ENCODE measurements around the gene LHX8. TPM values are rescaled to one million over a fixed set of nuclear protein-coding genes. Genes with fewer than 3 reads are reported as not detected.

LHX8 gene
- total RNA-seq, 4 donors from 2014 or later = not detected

DNA sequence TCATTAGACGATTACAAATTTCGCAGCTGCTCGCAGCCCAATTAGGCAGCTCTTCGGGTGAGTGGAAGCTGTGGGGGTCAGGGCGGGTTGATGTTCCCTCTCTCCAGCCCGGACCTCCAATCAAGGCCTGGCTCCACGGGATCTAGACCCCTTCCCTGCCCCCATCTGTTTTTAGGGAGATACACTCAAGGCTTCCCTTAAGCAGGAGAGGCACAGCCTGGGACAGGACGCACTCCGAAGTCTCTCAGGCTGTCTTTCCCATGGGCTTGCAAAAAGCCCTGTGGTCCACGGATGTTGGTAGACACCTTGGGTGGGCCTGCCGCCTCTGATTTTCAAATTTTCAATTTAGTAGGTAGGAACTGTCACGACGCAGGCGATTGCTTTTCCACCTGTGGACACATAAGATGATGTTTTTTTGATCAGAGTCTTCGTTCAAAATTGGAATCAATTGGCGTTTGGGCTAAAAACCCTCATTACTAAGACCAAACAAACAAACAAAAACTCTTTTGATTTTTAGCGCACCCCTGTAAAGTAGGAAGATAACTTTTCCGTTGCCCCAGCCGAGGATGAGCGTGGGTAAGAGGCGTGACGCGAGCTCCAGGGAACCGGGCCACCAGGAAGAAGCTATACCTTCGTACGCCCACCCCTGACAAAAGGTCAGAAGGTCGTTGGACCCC lies 2.5 kb upstream of the LHX8 start:
- in situ Hi-C loops (cut with MboI; ENCODE audit: low sequenced_read_pairs in 4 of 4) (no loop called here), intact Hi-C loops (cut with DNase I; ENCODE audit: low total_unique reads) (no loop called here)
- TF ChIP-seq, protein P1, sequence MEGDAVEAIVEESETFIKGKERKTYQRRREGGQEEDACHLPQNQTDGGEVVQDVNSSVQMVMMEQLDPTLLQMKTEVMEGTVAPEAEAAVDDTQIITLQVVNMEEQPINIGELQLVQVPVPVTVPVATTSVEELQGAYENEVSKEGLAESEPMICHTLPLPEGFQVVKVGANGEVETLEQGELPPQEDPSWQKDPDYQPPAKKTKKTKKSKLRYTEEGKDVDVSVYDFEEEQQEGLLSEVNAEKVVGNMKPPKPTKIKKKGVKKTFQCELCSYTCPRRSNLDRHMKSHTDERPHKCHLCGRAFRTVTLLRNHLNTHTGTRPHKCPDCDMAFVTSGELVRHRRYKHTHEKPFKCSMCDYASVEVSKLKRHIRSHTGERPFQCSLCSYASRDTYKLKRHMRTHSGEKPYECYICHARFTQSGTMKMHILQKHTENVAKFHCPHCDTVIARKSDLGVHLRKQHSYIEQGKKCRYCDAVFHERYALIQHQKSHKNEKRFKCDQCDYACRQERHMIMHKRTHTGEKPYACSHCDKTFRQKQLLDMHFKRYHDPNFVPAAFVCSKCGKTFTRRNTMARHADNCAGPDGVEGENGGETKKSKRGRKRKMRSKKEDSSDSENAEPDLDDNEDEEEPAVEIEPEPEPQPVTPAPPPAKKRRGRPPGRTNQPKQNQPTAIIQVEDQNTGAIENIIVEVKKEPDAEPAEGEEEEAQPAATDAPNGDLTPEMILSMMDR (IDR thresholded peaks at IDR 0.05 in 4 of 5, conservative IDR thresholded peaks at IDR 0.05 in 1 of 5) = no peak
- TF ChIP-seq POLR2A (IDR thresholded peaks at IDR 0.05) = no peak
- H3K27me3 ChIP-seq = peaks cover 93 to 99% (median 97%) of the 10 kb centered on the region in 3 donors
- H3K9me3 ChIP-seq = no peaks in the 10 kb centered on the region
- ATAC-seq (no peak), DNase-seq (no peak)
- H3K4me3 ChIP-seq = no peak overlapping the region
- peaks cover 6 to 18% of the 10 kb centered on the region in 2 donors for H3K4me1 ChIP-seq
- no peaks in the 10 kb centered on the region for H3K36me3 ChIP-seq
- H3K27ac ChIP-seq = no peak overlapping the region

DNA sequence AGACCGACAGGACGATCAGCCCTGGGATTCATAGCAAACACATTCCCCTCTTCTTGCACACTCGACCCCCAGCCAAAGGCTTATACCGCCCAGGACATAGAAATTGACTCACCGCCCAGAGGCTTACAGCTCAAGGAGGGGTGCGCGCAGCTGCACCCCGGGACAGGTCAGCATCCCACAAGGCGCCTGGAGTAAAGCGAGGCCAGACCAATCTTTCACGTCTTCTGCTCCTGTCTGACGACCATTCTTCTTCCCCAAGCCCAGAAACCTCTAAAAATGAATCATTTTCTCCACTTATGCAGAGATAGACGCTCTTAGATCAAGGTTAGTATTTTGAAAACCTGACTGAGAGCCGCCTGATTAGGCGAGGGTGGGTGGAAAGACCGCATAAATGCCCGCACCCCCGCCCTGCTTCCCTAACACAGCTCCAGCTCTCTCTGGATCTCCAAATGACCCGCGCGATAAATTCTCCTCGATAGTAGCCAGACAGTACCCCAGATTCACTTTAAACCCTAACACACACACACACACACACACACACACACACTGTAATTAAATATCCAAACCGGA lies 1.9 kb upstream of the LHX8 start:
- no peak overlapping the region for H3K27ac ChIP-seq
- no peak overlapping the region for H3K4me3 ChIP-seq
- no peak for TF ChIP-seq POLR2A (IDR thresholded peaks at IDR 0.05)
- TF ChIP-seq, protein P1 (IDR thresholded peaks at IDR 0.05 in 4 of 5, conservative IDR thresholded peaks at IDR 0.05 in 1 of 5) = no peak
- intact Hi-C loops (cut with DNase I; ENCODE audit: low total_unique reads) = no loop called here
- H3K4me1 ChIP-seq = peaks cover 6 to 18% of the 10 kb centered on the region in 2 donors
- in situ Hi-C loops (cut with MboI; ENCODE audit: low sequenced_read_pairs in 4 of 4) = no loop called here
- ATAC-seq = no peak
- H3K27me3 ChIP-seq = peaks cover 96 to 99% (median 99%) of the 10 kb centered on the region in 3 donors
- H3K36me3 ChIP-seq = no peaks in the 10 kb centered on the region
- DNase-seq = no peak
- no peaks in the 10 kb centered on the region for H3K9me3 ChIP-seq

DNA sequence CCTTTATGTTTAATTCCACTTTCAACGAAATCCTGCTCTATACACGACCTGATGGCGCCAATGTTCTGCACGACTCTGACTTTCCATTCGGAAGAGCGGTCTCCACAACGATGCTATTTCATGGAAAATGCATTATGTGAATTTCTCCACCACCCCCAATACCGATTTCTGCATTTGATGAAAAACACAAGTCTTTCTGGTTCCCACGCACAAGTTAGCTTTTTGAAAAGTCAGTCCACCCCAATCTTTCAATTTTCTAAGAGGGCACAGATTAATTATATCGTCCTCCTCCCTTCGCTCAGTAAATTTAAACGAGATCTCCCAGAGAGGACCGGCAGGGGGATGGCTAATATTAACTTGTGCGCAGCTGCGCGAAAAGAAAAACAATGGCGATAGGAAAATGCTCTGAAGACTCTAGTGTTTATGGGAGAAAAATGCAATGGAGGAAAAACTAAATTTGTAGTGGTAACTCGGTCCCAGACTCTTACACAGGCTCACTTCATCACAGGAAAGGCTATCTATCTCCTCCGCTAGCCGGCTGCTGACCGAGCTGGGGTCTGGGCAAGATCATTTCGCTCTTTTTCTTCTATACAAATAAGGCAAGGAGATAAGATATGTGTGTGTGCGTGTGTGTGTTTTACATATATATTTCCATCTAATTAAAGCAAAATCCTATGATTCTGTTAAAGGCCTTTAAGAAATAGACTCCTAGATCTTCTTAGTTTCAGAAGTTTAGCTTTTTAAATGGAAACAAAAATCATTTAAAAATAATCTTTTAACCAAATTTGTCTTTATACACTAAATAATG lies 1.2 kb upstream of the LHX8 start:
- in situ Hi-C loops (cut with MboI; ENCODE audit: low sequenced_read_pairs in 4 of 4) = no loop called here
- peaks cover 97 to 100% (median 99%) of the 10 kb centered on the region in 3 donors for H3K27me3 ChIP-seq

DNA sequence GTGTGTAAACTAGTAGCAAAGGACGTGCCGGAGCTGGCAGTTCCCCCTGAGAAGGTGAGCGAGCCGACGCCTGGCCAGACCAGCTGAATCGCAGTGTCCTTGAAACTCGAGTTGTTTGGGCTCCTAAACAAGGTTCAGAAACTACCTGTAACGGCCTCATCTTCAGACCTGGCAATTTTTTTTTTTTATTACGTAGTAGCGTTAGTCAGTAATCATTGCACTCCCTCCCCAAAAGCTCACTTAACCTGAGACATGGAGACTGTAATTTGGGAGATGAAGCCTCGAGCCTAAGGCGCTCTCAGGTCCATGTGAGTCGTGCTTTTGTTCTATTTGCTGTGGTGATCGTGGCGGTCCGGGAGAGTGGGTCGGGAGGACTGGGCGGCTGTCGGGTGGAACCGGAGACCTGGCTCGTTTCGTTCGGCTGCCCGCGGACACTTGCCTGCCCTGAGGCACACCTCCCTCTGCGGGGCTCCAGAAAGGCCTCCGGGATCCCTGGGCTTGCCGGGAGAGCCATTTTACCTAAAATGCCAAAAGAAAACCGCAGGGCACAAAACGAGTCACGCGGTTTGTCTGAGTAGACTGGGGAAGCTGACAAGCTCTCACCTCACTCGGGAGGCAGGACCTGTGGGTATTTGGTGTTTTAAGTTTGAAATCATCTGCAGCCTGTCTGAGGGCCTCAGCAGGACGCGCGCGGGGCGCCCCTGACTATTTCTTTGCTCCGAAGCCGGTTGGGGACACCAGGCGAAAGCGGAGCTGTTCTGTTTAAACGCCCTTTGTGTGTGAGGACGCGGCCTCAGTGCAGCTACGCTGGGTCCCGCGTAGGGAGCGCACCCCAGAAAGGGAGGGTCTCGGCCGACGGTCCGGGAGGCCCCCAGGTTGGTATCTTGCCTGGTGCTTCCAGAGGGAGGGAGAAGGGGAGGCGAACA lies 722 bp downstream of the LHX8 start:
- no peak for ATAC-seq
- intact Hi-C loops (cut with DNase I; ENCODE audit: low total_unique reads) (no loop called here), in situ Hi-C loops (cut with MboI; ENCODE audit: low sequenced_read_pairs in 4 of 4) (no loop called here)
- Histone ChIP-seq H3K36me3 (no peaks in the 10 kb centered on the region), H3K9me3 (no peaks in the 10 kb centered on the region), H3K27me3 (peaks cover 90 to 95% (median 92%) of the 10 kb centered on the region in 3 donors), H3K27ac (no peak overlapping the region), H3K4me1 (peaks cover 6 to 18% of the 10 kb centered on the region in 2 donors), H3K4me3 (peak overlapping the region; percentile 2 to 63 (median 36))
- TF ChIP-seq POLR2A (IDR thresholded peaks at IDR 0.05) = no peak
- TF ChIP-seq, protein P1 (IDR thresholded peaks at IDR 0.05 in 4 of 5, conservative IDR thresholded peaks at IDR 0.05 in 1 of 5) = no peak
- no peak for DNase-seq

More for the DNA sequence above, 1.2 kb upstream of the LHX8 start:
- Histone ChIP-seq H3K4me1 (peaks cover 6 to 18% of the 10 kb centered on the region in 2 donors), H3K4me3 (no peak overlapping the region), H3K36me3 (no peaks in the 10 kb centered on the region), H3K27ac (no peak overlapping the region), H3K9me3 (no peaks in the 10 kb centered on the region)
- intact Hi-C loops (cut with DNase I; ENCODE audit: low total_unique reads) = no loop called here
- ATAC-seq (no peak), DNase-seq (no peak)
- TF ChIP-seq, protein P1 (IDR thresholded peaks at IDR 0.05 in 4 of 5, conservative IDR thresholded peaks at IDR 0.05 in 1 of 5) = no peak
- no peak for TF ChIP-seq POLR2A (IDR thresholded peaks at IDR 0.05)

Data from gastrocnemius medialis (tissue), 4 donors.